HCT116 (cell line): ENCODE results near the gene FTSJ3.
"Not testable (repeated sequence)": the region's sequence is repeated elsewhere in the genome, so short reads cannot be mapped to it uniquely, and the experiment has no call there.

Experiments used
- CTCF ChIP-seq, 3 experiments: fragments of 200-600 bp in 1 of 3; sonication (generic) in 1 of 3; IDR thresholded peaks in 2 of 3; conservative IDR thresholded peaks in 1 of 3; 2 replicates each; pipeline ENCODE4 v1.5.1; 2012 to 2017; ENCODE audit warnings: low read depth in 2 of 3, low read length in 2 of 3, antibody characterized with exemption in 1 of 3, borderline replicate concordance in 1 of 3, control low read depth in 1 of 3, mild to moderate bottlenecking in 1 of 3, mixed read lengths in 1 of 3, mixed run types in 1 of 3, moderate library complexity in 1 of 3; ENCODE audit not compliant: insufficient read depth in 1 of 3
- EZH2 ChIP-seq: fragments of 200-600 bp; sonication (generic); IDR thresholded peaks from 2 replicates; pipeline ENCODE4 v1.6.1; 2017; ENCODE audit warnings: antibody characterized with exemption, mixed run types
- EZH2phosphoT487 ChIP-seq: fragments of 200-600 bp; IDR thresholded peaks from 2 replicates; pipeline ENCODE4 v1.6.1; 2018; ENCODE audit warnings: antibody characterized with exemption, borderline replicate concordance
- JUND ChIP-seq: IDR thresholded peaks from 2 replicates; pipeline ENCODE4 v1.6.1; 2012
- MAX ChIP-seq: IDR thresholded peaks from 2 replicates; pipeline ENCODE4 v1.6.1; 2012
- POLR2A ChIP-seq: IDR thresholded peaks from 2 replicates; pipeline ENCODE4 v1.7.0; 2011; ENCODE audit warnings: borderline replicate concordance; ENCODE audit not compliant: insufficient read depth, insufficient read length; ENCODE audit errors: extremely low read depth
- ZFX ChIP-seq: fragments of 450-650 bp; IDR thresholded peaks from 2 replicates; pipeline ENCODE4 v1.6.1; 2017

- TF ChIP-seq CTCF (IDR thresholded peaks at IDR 0.05 in 2 of 3, conservative IDR thresholded peaks at IDR 0.05 in 1 of 3; ENCODE audit: borderline replicate concordance in 1 of 3, insufficient read depth in 1 of 3, low read depth in 2 of 3, low read length in 2 of 3); EZH2; MAX; POLR2A; ZFX; JUND; EZH2phosphoT487: not testable (repeated sequence)
Measured at GRCh38 chr17:63873577-63873976, 46.1 kb upstream of the FTSJ3 start, which contains the start of gene CSH2.
